K562 (cell line): ENCODE data around the gene RUFY2. TPM values are rescaled to one million over a fixed set of nuclear protein-coding genes. Genes with fewer than 3 reads are reported as not detected.
A peak's percentile ranks its signal among the peaks of the same experiment; 100 is the strongest.

Source experiments
- CGGBP1 ChIP-seq: fragments of 250-450 bp; sonication (Bioruptor Pico); IDR thresholded peaks from 2 replicates; pipeline ENCODE4 v1.9.0; 2021; ENCODE audit warnings: mild to moderate bottlenecking
- EGR1 ChIP-seq: fragments of 450-650 bp; conservative IDR thresholded peaks from 2 replicates; pipeline ENCODE4 v1.6.1; 2017; ENCODE audit warnings: mild to moderate bottlenecking
- GABPB2 ChIP-seq: fragments of 250-450 bp; sonication (Bioruptor Pico); conservative IDR thresholded peaks from 2 replicates; pipeline ENCODE4 v1.5.1; 2021; ENCODE audit warnings: mild to moderate bottlenecking
- GATAD2B ChIP-seq: fragments of 450-650 bp; IDR thresholded peaks from 2 replicates; pipeline ENCODE4 v1.6.1; 2017; ENCODE audit warnings: mild to moderate bottlenecking, borderline replicate concordance
- KAT2B ChIP-seq: IDR thresholded peaks from one replicate; pipeline ENCODE4 v1.6.1; 2012; ENCODE audit warnings: low read depth, mild to moderate bottlenecking, control low read depth, inconsistent platforms, low read length, moderate library complexity
- MITF ChIP-seq: IDR thresholded peaks from 2 replicates; pipeline ENCODE4 v1.6.1; 2014; ENCODE audit warnings: antibody characterized with exemption
- PCBP1 ChIP-seq: fragments of 200-400 bp; formaldehyde crosslinking; IDR thresholded peaks from 2 replicates; pipeline ENCODE4 v1.6.1; 2018; ENCODE audit warnings: mild to moderate bottlenecking, low read depth, low read length; ENCODE audit not compliant: poor library complexity, severe bottlenecking
- PREB ChIP-seq: sonication (generic); formaldehyde crosslinking; IDR thresholded peaks from 2 replicates; pipeline ENCODE4 v1.8.1; 2023; ENCODE audit warnings: mild to moderate bottlenecking, missing genetic modification reagents
- RBBP5 ChIP-seq: fragments of 200-600 bp; sonication (generic); IDR thresholded peaks from 2 replicates; pipeline ENCODE4 v1.6.1; 2012; ENCODE audit warnings: borderline replicate concordance, mild to moderate bottlenecking, low read length, control low read depth, inconsistent platforms; ENCODE audit not compliant: insufficient read depth, poor library complexity, severe bottlenecking
- RBM17 ChIP-seq: fragments of 200-400 bp; formaldehyde crosslinking; IDR thresholded peaks from 2 replicates; pipeline ENCODE4 v1.6.1; 2017; ENCODE audit warnings: low read depth, mild to moderate bottlenecking, low read length, borderline replicate concordance
- RBM25 ChIP-seq: fragments of 200-400 bp; formaldehyde crosslinking; IDR thresholded peaks from 2 replicates; pipeline ENCODE4 v1.6.1; 2018; ENCODE audit warnings: low read length, low read depth, moderate library complexity; ENCODE audit not compliant: severe bottlenecking
- STAG1 ChIP-seq: sonication (generic); formaldehyde crosslinking; IDR thresholded peaks from 2 replicates; pipeline ENCODE4 v1.5.0; 2020; ENCODE audit warnings: missing genetic modification reagents, borderline replicate concordance
- TAF9B ChIP-seq: fragments of 450-650 bp; IDR thresholded peaks from 2 replicates; pipeline ENCODE4 v1.6.1; 2018; ENCODE audit warnings: mild to moderate bottlenecking; ENCODE audit not compliant: partially characterized antibody
- TEAD1 ChIP-seq, 2 experiments: fragments of 450-650 bp in 1 of 2; sonication (generic) in 1 of 2; formaldehyde crosslinking; IDR thresholded peaks; 2 replicates each; pipeline versions ENCODE4 v1.4.0 to v1.8.0; 2020 to 2022; ENCODE audit warnings: mild to moderate bottlenecking in 2 of 2, missing genetic modification reagents in 1 of 2
- U2AF1 ChIP-seq: fragments of 200-400 bp; formaldehyde crosslinking; optimal IDR thresholded peaks from 2 replicates; pipeline ENCODE3; 2017; ENCODE audit warnings: mild to moderate bottlenecking, low read depth, low read length, moderate library complexity
- ZNF282 ChIP-seq: sonication (generic); formaldehyde crosslinking; IDR thresholded peaks from 2 replicates; pipeline ENCODE4 v1.8.1; 2023; ENCODE audit warnings: missing genetic modification reagents
- ZNF408 ChIP-seq: fragments of 250-450 bp; sonication (Bioruptor Pico); IDR thresholded peaks from 2 replicates; pipeline ENCODE4 v1.4.0; 2020; ENCODE audit warnings: low read depth, mild to moderate bottlenecking, moderate library complexity
- ZNF445 ChIP-seq: fragments of 250-450 bp; sonication (Bioruptor Pico); IDR thresholded peaks from 2 replicates; pipeline ENCODE4 v1.4.0; 2020; ENCODE audit warnings: low read depth, mild to moderate bottlenecking, moderate library complexity
- ZNF586 ChIP-seq: fragments of 450-650 bp; formaldehyde crosslinking; conservative IDR thresholded peaks from 2 replicates; pipeline ENCODE4 v1.4.0; 2020; ENCODE audit warnings: mild to moderate bottlenecking, moderate library complexity
- polyA plus RNA-seq, 8 experiments: library from polyadenylated mRNA; depleted of rRNA in 4 of 8; stranded (reverse) in 5 of 8; unstranded in 3 of 8; fragments of >200 nt; fragmentation: Nextera tagmentation in 2 of 8; fragmentation: Illumina TruSeq in 1 of 8; extraction: Ambion mirVana in 2 of 8; extraction: Trizol in 1 of 8; gene quantifications; 2 replicates each; pipeline versions ENCODE4 v1.2.1 to v1.2.3, GENCODE V29; 2011 to 2014; ENCODE audit warnings: inconsistent platforms in 1 of 8, missing spikeins in 1 of 8
- total RNA-seq, 7 experiments: library from RNA; depleted of rRNA in 6 of 7; stranded (reverse); fragments of >200 nt in 6 of 7; fragmentation: Illumina TruSeq in 2 of 7; extraction: Trizol in 2 of 7; gene quantifications; 2 replicates each; pipeline versions ENCODE4 v1.2.1 to v1.2.3, GENCODE V29; 2011 to 2021; ENCODE audit warnings: low replicate concordance in 1 of 7
- TF ChIP-seq, protein P1 (sequence below): fragments of 250-450 bp; sonication (Bioruptor Pico); IDR thresholded peaks from 2 replicates; pipeline ENCODE4 v1.4.0; 2020; ENCODE audit warnings: mild to moderate bottlenecking
- TF ChIP-seq, protein P2 (sequence below): fragments of 250-450 bp; sonication (Bioruptor Pico); IDR thresholded peaks from 2 replicates; pipeline ENCODE4 v1.4.0; 2020; ENCODE audit warnings: mild to moderate bottlenecking, moderate library complexity, borderline replicate concordance

RUFY2 gene
- total and polyA plus RNA-seq, 9 of the 15 experiments (the other 6 are each of a cell fraction or from before 2014, with no cell fraction given) = 3.7 to 20.1 (median 12.6) TPM

DNA sequence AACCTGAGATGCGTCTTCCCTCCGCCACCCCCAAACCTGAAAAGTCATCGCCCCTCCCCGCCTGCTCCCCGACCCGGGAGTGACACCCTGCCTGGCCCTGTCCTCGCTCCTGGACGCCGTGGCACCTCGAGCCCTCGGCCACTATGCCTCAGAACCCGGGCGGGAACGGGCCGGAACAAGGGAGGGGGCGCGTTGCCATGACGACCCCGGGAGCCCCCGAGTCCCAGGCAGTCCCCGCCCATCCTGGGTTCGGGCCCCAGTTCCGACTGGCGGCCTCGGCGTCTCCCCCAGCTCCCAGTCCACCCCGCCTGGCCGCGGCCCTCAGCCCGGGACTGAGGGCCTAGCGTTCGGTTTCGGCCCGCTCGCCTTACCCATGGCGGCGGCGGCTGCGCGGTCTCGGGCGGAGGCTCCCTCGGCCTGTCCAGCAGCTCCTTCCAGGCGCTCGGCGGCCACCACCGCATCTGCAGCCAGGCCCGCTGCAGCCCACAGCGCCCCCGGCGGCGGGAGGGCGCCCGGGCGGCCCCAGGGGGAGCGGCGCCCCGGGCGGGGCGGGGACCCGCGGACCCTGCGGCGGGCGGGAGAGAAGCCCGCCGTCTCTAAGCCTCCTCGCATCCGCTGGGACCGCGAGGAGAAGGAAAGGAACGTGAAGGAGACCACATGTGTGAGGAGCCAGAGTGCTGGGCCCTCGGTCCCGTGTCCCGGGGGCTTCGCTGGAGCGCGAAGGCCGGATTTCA is at the start of gene RUFY2 (continued):
- TF ChIP-seq MITF (no peak), EGR1 (peak; percentile 91), U2AF1 (peak; percentile 17), GATAD2B (peak; percentile 99), ZNF408 (CRISPR knock-in tag) (no peak), ZNF445 (CRISPR knock-in tag) (no peak), CGGBP1 (CRISPR knock-in tag) (no peak), RBM25 (no peak), TAF9B (no peak), RBBP5 (peak; percentile 95), ZNF282 (CRISPR knock-in tag) (no peak), PREB (CRISPR knock-in tag) (no peak), PCBP1 (no peak), RBM17 (no peak), STAG1 (CRISPR knock-in tag) (no peak), ZNF586 (CRISPR knock-in tag) (no peak), TEAD1 (CRISPR knock-in tag; IDR thresholded peaks at IDR 0.05) (no peak; a peak in 1 of 4 replicates), KAT2B (no peak), GABPB2 (CRISPR knock-in tag) (no peak)
- TF ChIP-seq, protein P1, sequence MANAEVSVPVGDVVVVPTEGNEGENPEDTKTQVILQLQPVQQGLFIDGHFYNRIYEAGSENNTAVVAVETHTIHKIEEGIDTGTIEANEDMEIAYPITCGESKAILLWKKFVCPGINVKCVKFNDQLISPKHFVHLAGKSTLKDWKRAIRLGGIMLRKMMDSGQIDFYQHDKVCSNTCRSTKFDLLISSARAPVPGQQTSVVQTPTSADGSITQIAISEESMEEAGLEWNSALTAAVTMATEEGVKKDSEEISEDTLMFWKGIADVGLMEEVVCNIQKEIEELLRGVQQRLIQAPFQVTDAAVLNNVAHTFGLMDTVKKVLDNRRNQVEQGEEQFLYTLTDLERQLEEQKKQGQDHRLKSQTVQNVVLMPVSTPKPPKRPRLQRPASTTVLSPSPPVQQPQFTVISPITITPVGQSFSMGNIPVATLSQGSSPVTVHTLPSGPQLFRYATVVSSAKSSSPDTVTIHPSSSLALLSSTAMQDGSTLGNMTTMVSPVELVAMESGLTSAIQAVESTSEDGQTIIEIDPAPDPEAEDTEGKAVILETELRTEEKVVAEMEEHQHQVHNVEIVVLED (CRISPR knock-in tag) = peak; percentile 49; the same call in 1 of the 2 replicates
- TF ChIP-seq, protein P2, sequence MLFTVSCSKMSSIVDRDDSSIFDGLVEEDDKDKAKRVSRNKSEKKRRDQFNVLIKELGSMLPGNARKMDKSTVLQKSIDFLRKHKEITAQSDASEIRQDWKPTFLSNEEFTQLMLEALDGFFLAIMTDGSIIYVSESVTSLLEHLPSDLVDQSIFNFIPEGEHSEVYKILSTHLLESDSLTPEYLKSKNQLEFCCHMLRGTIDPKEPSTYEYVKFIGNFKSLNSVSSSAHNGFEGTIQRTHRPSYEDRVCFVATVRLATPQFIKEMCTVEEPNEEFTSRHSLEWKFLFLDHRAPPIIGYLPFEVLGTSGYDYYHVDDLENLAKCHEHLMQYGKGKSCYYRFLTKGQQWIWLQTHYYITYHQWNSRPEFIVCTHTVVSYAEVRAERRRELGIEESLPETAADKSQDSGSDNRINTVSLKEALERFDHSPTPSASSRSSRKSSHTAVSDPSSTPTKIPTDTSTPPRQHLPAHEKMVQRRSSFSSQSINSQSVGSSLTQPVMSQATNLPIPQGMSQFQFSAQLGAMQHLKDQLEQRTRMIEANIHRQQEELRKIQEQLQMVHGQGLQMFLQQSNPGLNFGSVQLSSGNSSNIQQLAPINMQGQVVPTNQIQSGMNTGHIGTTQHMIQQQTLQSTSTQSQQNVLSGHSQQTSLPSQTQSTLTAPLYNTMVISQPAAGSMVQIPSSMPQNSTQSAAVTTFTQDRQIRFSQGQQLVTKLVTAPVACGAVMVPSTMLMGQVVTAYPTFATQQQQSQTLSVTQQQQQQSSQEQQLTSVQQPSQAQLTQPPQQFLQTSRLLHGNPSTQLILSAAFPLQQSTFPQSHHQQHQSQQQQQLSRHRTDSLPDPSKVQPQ = no peak
